A549 (cell line): Measurements from ENCODE around the gene PELI3. TPM values are rescaled to one million over a fixed set of nuclear protein-coding genes. Genes with fewer than 3 reads are reported as not detected.

Experiments
- ATAC-seq, 2 experiments: fragments of 200-7000 bp in 1 of 2; fragments of >200 bp in 1 of 2; cut with Nextera tagmentation in 1 of 2; cut with Tn5 transposase in 1 of 2; 3 replicates each; pipeline versions ENCODE4 v1.8.0 to v1.9.1; 2018 to 2020; ENCODE audit warnings: mild to moderate bottlenecking in 1 of 2, moderate library complexity in 1 of 2
- CTCF ChIA-PET: fragments of 300-600 bp; sonication (Branson Sonifier 250); formaldehyde crosslinking; extraction: SDS; loops from one replicate; lab custom pipeline; 2021; ENCODE audit warnings: antibody characterized with exemption, inconsistent platforms; lab: Yijun Ruan, JAX
- POLR2A ChIA-PET: fragments of 350-600 bp; formaldehyde crosslinking; extraction: SDS; loops from one replicate; lab custom pipeline; 2021; ENCODE audit warnings: antibody characterized with exemption, inconsistent platforms; lab: Yijun Ruan, JAX
- DNase-seq, 2 experiments: peaks; one replicate each; pipeline versions ENCODE4 v3.0.0 to v3.0.0-alpha.2; 2011 to 2016; ENCODE audit warnings: low read depth in 1 of 2, low spot score in 1 of 2
- FAIRE-seq: peaks from 2 replicates; lab custom pipeline; 2011; peaks lifted over from hg19 to GRCh38; lab: Jason Lieb, UNC
- H3K27ac ChIP-seq, 2 experiments: fragments of >200 bp; sonication (Bioruptor Twin); formaldehyde crosslinking; 3 replicates each; pipeline ENCODE4 v1.5.1; 2016 to 2017
- H3K4me1 ChIP-seq: fragments of >200 bp; sonication (Bioruptor Twin); formaldehyde crosslinking; 3 replicates; pipeline ENCODE4 v1.6.1; 2016
- H3K4me2 ChIP-seq: fragments of >200 bp; sonication (Bioruptor Twin); formaldehyde crosslinking; 3 replicates; pipeline ENCODE4 v1.6.1; 2016
- H3K4me3 ChIP-seq: fragments of >200 bp; sonication (Bioruptor Twin); formaldehyde crosslinking; 3 replicates; pipeline ENCODE4 v1.5.1; 2016
- H3K9me3 ChIP-seq: fragments of >200 bp; sonication (Bioruptor Twin); formaldehyde crosslinking; 3 replicates; pipeline ENCODE4 v1.6.1; 2016
- BHLHE40 ChIP-seq: IDR thresholded peaks from 2 replicates; pipeline ENCODE4 v1.6.1; 2012; ENCODE audit warnings: low read depth, low read length, inconsistent platforms
- CBX8 ChIP-seq: fragments of 200-600 bp; sonication (generic); IDR thresholded peaks from 2 replicates; pipeline ENCODE4 v1.6.1; 2016
- EP300 ChIP-seq, 2 experiments: fragments of >200 bp; sonication (Bioruptor Twin); formaldehyde crosslinking; IDR thresholded peaks; 2 replicates in 1 of 2; 3 replicates in 1 of 2; pipeline ENCODE4 v1.6.1; 2016 to 2017
- FOXS1 ChIP-seq: fragments of 250-450 bp; sonication (Bioruptor Pico); IDR thresholded peaks from 2 replicates; pipeline ENCODE4 v1.5.0; 2020; ENCODE audit warnings: mild to moderate bottlenecking, moderate library complexity
- HEYL ChIP-seq: fragments of 250-450 bp; sonication (Bioruptor Pico); IDR thresholded peaks from 2 replicates; pipeline ENCODE4 v1.8.0; 2021; ENCODE audit warnings: mild to moderate bottlenecking, moderate library complexity
- HOXA7 ChIP-seq: fragments of 250-450 bp; sonication (Bioruptor Pico); IDR thresholded peaks from 2 replicates; pipeline ENCODE4 v1.5.0; 2020; ENCODE audit warnings: mild to moderate bottlenecking, moderate library complexity
- HOXB5 ChIP-seq: fragments of 250-450 bp; sonication (Bioruptor Pico); IDR thresholded peaks from 2 replicates; pipeline ENCODE4 v1.5.0; 2020; ENCODE audit warnings: mild to moderate bottlenecking, moderate library complexity
- KDM1A ChIP-seq: fragments of 200-600 bp; sonication (generic); IDR thresholded peaks from 2 replicates; pipeline ENCODE4 v1.6.1; 2016; ENCODE audit warnings: low read depth, mild to moderate bottlenecking
- KDM5A ChIP-seq: fragments of 200-600 bp; sonication (generic); IDR thresholded peaks from 2 replicates; pipeline ENCODE4 v1.6.1; 2016; ENCODE audit warnings: antibody characterized with exemption, mild to moderate bottlenecking
- MYC ChIP-seq: IDR thresholded peaks from 2 replicates; pipeline ENCODE4 v1.6.1; 2012; ENCODE audit warnings: mild to moderate bottlenecking, inconsistent platforms, low read length, improper control_type of control experiment, borderline replicate concordance
- NPAS2 ChIP-seq: fragments of 250-450 bp; sonication (Bioruptor Pico); IDR thresholded peaks from 2 replicates; pipeline ENCODE4 v1.8.0; 2022; ENCODE audit warnings: mild to moderate bottlenecking, moderate library complexity, borderline replicate concordance
- POLR2AphosphoS2 ChIP-seq: conservative IDR thresholded peaks from 2 replicates; pipeline ENCODE4 v1.6.1; 2012; ENCODE audit warnings: low read length, improper control_type of control experiment, inconsistent platforms
- RAD21 ChIP-seq, 2 experiments: fragments of >200 bp in 1 of 2; sonication (Bioruptor Twin) in 1 of 2; formaldehyde crosslinking in 1 of 2; IDR thresholded peaks in 1 of 2; conservative IDR thresholded peaks in 1 of 2; 2 replicates in 1 of 2; 3 replicates in 1 of 2; pipeline ENCODE4 v1.6.1; 2012 to 2018; ENCODE audit warnings: inconsistent platforms in 1 of 2
- RCOR1 ChIP-seq: fragments of 150-350 bp; IDR thresholded peaks from 2 replicates; pipeline ENCODE4 v1.6.1; 2014; ENCODE audit warnings: antibody characterized with exemption, low read length, low read depth
- RNF2 ChIP-seq: fragments of 200-600 bp; sonication (generic); IDR thresholded peaks from 2 replicates; pipeline ENCODE4 v1.6.1; 2016; ENCODE audit warnings: low read depth, mild to moderate bottlenecking, antibody characterized with exemption, moderate library complexity, borderline replicate concordance
- SMC3 ChIP-seq: fragments of >200 bp; sonication (Bioruptor Twin); formaldehyde crosslinking; IDR thresholded peaks from 3 replicates; pipeline ENCODE4 v1.6.1; 2018; ENCODE audit warnings: inconsistent platforms
- SREBF2 ChIP-seq: fragments of 450-650 bp; IDR thresholded peaks from 2 replicates; pipeline ENCODE4 v1.6.1; 2014; ENCODE audit warnings: mild to moderate bottlenecking, moderate library complexity
- TFCP2L1 ChIP-seq: fragments of 250-450 bp; sonication (Bioruptor Pico); IDR thresholded peaks from 2 replicates; pipeline ENCODE4 v1.5.0; 2021; ENCODE audit warnings: mild to moderate bottlenecking
- ZC3H11A ChIP-seq: fragments of 450-650 bp; IDR thresholded peaks from 2 replicates; pipeline ENCODE4 v1.6.1; 2014; ENCODE audit warnings: antibody characterized with exemption, mild to moderate bottlenecking
- WGBS: methylation state at CpG from one replicate; pipeline ENCODE4 v1.1.6; 2017; ENCODE audit errors: missing lambda C conversion rate; 5-methylcytosine and 5-hydroxymethylcytosine counted together
- polyA plus RNA-seq, 4 experiments: library from polyadenylated mRNA; depleted of rRNA in 3 of 4; stranded (reverse); fragments of >200 nt; fragmentation: RNase III in 1 of 4; extraction: RNeasy Plus Mini Kit Qiagen cat#74134 plus additional on column Dnase treatment in 1 of 4; gene quantifications; 2 replicates in 3 of 4; 3 replicates in 1 of 4; pipeline ENCODE4 v1.2.3, GENCODE V29; 2011 to 2017
- TF ChIP-seq, protein P1 (sequence below): IDR thresholded peaks from 2 replicates; pipeline ENCODE4 v1.6.1; 2012; ENCODE audit warnings: low read depth, borderline replicate concordance
- TF ChIP-seq, protein P2 (sequence below): fragments of >200 bp; sonication (Bioruptor Twin); formaldehyde crosslinking; IDR thresholded peaks from 2 replicates; pipeline ENCODE4 v1.6.1; 2016
- TF ChIP-seq, protein P3 (sequence below): IDR thresholded peaks from 2 replicates; pipeline ENCODE4 v1.6.1; 2012
- TF ChIP-seq, protein P4 (sequence below): IDR thresholded peaks from 2 replicates; pipeline ENCODE4 v1.6.1; 2012
- TF ChIP-seq, protein P5 (sequence below): fragments of 150-350 bp; IDR thresholded peaks from 2 replicates; pipeline ENCODE4 v1.6.1; 2014; ENCODE audit warnings: low read depth, mild to moderate bottlenecking, low read length

PELI3 gene
- polyA plus RNA-seq, 2 of the 4 experiments (the other 2 are of a cell fraction) = 2.3 to 5.7 TPM

DNA sequence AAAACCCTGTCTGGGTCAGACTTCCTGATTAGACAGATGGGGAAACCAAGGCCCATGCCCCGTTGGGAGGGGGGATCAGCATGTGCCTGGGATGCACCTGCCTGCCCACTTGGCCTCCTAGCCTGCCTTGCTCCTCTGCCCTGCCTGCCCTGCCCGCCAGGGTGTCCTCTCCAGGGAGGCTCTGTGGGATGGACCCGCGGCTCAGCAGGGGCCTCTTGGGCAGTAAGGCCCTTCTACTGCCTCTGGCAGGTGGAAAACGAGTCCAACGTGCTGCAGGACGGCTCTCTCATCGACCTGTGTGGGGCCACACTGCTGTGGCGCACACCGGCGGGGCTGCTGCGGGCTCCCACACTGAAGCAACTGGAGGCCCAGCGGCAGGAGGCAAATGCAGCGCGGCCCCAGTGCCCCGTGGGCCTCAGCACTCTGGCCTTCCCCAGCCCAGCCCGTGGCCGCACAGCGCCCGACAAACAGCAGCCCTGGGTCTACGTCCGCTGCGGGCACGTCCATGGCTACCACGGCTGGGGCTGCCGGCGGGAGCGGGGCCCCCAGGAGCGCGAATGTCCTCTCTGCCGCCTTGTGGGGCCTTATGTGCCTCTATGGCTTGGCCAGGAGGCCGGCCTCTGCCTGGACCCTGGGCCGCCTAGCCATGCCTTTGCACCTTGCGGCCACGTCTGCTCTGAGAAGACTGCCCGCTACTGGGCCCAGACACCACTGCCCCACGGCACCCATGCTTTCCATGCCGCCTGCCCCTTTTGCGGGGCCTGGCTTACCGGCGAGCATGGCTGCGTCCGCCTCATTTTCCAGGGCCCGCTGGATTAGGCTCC, 8.9 kb downstream of the PELI3 start (continued):
- TF ChIP-seq, protein P1, sequence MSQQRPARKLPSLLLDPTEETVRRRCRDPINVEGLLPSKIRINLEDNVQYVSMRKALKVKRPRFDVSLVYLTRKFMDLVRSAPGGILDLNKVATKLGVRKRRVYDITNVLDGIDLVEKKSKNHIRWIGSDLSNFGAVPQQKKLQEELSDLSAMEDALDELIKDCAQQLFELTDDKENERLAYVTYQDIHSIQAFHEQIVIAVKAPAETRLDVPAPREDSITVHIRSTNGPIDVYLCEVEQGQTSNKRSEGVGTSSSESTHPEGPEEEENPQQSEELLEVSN = no peak
- TF ChIP-seq RAD21 (conservative IDR thresholded peaks at IDR 0.05 in 1 of 2, IDR thresholded peaks at IDR 0.05 in 1 of 2) (no peak), FOXS1 (CRISPR knock-in tag) (no peak), EP300 (IDR thresholded peaks at IDR 0.05) (no peak), SMC3 (no peak), CBX8 (no peak)
- TF ChIP-seq, protein P2, sequence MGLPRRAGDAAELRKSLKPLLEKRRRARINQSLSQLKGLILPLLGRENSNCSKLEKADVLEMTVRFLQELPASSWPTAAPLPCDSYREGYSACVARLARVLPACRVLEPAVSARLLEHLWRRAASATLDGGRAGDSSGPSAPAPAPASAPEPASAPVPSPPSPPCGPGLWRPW = no peak

DNA sequence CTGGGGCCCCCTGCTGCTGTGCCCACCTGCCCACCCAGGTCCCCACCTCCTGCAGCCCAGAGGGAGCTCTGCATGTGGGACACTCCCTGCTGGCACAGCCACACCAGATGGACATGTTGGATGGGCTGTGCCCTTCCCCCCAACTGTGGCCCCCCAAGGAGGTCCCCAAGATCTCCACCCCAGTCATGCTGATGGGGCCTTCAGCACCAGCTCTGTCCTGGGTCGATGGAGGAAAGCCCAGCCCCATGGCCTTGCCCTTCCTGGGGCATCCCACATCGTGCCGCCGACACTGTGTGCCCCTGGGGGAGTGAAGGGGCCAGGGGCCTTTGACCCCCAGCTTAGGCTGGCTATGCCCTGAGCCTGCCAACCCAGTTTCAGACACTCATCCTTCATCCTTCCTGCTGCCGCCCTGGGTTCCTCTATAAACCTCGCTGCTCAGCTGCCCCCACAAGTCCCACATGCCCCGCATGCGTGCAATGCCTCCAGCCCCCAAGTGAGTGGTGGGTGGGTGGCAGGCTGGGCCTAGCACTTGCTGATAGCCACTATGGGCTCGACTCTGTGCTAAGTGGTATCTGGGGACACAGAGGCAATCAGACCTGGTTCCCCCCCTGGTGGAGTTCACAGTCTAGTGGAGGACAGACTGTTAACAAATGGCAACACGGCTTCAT, 9.6 kb downstream of the PELI3 start:
- WGBS = 89% methylated on average over 8 of the region's 10 CpGs
- DNase-seq = no peak
- FAIRE-seq = no peak
- H3K4me2 ChIP-seq = no peak overlapping the region
- H3K4me3 ChIP-seq = no peak overlapping the region
- no peak for ATAC-seq
- CTCF ChIA-PET = interaction anchor here (0.6 to 5.9 kb wide), 3 partner anchors 33 to 748 kb away, joined by 3 to 46 read pairs (median 7); no protein-coding TSS in a partner anchor
- H3K9me3 ChIP-seq = no peaks in the 10 kb centered on the region
- no peak overlapping the region for H3K27ac ChIP-seq
- TF ChIP-seq TFCP2L1 = no peak
- TF ChIP-seq, protein P3, sequence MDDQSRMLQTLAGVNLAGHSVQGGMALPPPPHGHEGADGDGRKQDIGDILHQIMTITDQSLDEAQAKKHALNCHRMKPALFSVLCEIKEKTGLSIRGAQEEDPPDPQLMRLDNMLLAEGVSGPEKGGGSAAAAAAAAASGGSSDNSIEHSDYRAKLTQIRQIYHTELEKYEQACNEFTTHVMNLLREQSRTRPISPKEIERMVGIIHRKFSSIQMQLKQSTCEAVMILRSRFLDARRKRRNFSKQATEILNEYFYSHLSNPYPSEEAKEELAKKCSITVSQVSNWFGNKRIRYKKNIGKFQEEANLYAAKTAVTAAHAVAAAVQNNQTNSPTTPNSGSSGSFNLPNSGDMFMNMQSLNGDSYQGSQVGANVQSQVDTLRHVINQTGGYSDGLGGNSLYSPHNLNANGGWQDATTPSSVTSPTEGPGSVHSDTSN = no peak
- TF ChIP-seq HOXA7 (CRISPR knock-in tag) = no peak
- TF ChIP-seq, protein P4, sequence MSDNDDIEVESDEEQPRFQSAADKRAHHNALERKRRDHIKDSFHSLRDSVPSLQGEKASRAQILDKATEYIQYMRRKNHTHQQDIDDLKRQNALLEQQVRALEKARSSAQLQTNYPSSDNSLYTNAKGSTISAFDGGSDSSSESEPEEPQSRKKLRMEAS = no peak
- no peak for TF ChIP-seq NPAS2
- no peak for TF ChIP-seq KDM1A
- TF ChIP-seq POLR2AphosphoS2 = no peak
- no peak for TF ChIP-seq BHLHE40
- no peak for TF ChIP-seq HEYL (CRISPR knock-in tag)
- no peak for TF ChIP-seq MYC
- no peak for TF ChIP-seq KDM5A
- TF ChIP-seq RCOR1 = no peak
- TF ChIP-seq EP300 (IDR thresholded peaks at IDR 0.05) = no peak
- TF ChIP-seq HOXB5 (CRISPR knock-in tag) = no peak
- TF ChIP-seq ZC3H11A = no peak
- TF ChIP-seq RNF2 = no peak
- TF ChIP-seq, protein P5, sequence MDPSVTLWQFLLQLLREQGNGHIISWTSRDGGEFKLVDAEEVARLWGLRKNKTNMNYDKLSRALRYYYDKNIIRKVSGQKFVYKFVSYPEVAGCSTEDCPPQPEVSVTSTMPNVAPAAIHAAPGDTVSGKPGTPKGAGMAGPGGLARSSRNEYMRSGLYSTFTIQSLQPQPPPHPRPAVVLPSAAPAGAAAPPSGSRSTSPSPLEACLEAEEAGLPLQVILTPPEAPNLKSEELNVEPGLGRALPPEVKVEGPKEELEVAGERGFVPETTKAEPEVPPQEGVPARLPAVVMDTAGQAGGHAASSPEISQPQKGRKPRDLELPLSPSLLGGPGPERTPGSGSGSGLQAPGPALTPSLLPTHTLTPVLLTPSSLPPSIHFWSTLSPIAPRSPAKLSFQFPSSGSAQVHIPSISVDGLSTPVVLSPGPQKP = no peak
- TF ChIP-seq, protein P1 = no peak
- TF ChIP-seq SREBF2 = no peak
- POLR2A ChIA-PET = no interaction called here
- peaks cover 6% of the 10 kb centered on the region; the same call in 1 of the 3 replicates for H3K4me1 ChIP-seq
